GM20000 (cell line): ENCODE measurements around the gene HAGH.
"Not testable (repeated sequence)": the region's sequence is repeated elsewhere in the genome, so short reads cannot be mapped to it uniquely, and the experiment has no call there.

Experiments
- DNase-seq: peaks from one replicate; pipeline ENCODE4 v3.0.0; 2012; ENCODE audit warnings: low spot score
- CTCF ChIP-seq: IDR thresholded peaks from 2 replicates; pipeline ENCODE4 v1.5.1; 2012; ENCODE audit warnings: mild to moderate bottlenecking, control low read depth; ENCODE audit errors: extremely low read depth, missing control alignments

Gene HAGH

GRCh38 chr16:1809281-1809801, 17.3 kb downstream of the HAGH start:
- no peak for DNase-seq
- no peak for TF ChIP-seq CTCF

GRCh38 chr16:1808691-1809090, 17.9 kb downstream of the HAGH start:
- no peak for DNase-seq
- no peak for TF ChIP-seq CTCF

- DNase-seq, result no peak
- no peak for TF ChIP-seq CTCF
These were observed 19.0 kb downstream of the HAGH start for GRCh38 chr16:1807626-1808025.

- DNase-seq, result no peak
- TF ChIP-seq CTCF, result no peak
These were observed 25.9 kb downstream of the HAGH start for GRCh38 chr16:1800701-1801100.

GRCh38 chr16:1799263-1799662, 27.4 kb downstream of the HAGH start:
- not testable (repeated sequence) for DNase-seq

- DNase-seq, result no peak
- TF ChIP-seq CTCF, result no peak
These were observed 31.5 kb downstream of the HAGH start for GRCh38 chr16:1794908-1795666.

- TF ChIP-seq CTCF, result no peak
- no peak for DNase-seq
These were observed 32.3 kb downstream of the HAGH start for GRCh38 chr16:1794221-1794871.
